HepG2 (cell line): ENCODE data around the gene COG1. TPM values are rescaled to one million over a fixed set of nuclear protein-coding genes. Genes with fewer than 3 reads are reported as not detected.

Source experiments
- ATAC-seq: fragments of 200-7000 bp; cut with Tn5 transposase; 3 replicates; pipeline ENCODE4 v1.9.1; 2020; ENCODE audit warnings: mild to moderate bottlenecking, moderate library complexity
- BruUV-seq: library from RNA; stranded (reverse); fragments of 400-500 nt; replicated peaks from 2 replicates; lab custom pipeline; 2021; lab: Mats Ljungman, UMichigan
- CTCF ChIA-PET: fragments of 300-600 bp; formaldehyde crosslinking; extraction: SDS; loops from one replicate; lab custom pipeline; 2021; ENCODE audit warnings: low total read pairs, inconsistent platforms, low intra/inter-chr PET ratio; lab: Yijun Ruan, JAX
- POLR2A ChIA-PET: fragments of 350-600 bp; sonication (Branson Sonifier 250); formaldehyde crosslinking; loops from one replicate; lab custom pipeline; 2020; ENCODE audit warnings: antibody characterized with exemption, inconsistent platforms; lab: Yijun Ruan, JAX
- DNase-seq: peaks from one replicate; pipeline ENCODE4 v3.0.0-alpha.2; 2015; ENCODE audit warnings: low spot score
- FAIRE-seq: peaks from 3 replicates; lab custom pipeline; 2011; peaks lifted over from hg19 to GRCh38; lab: Jason Lieb, UNC
- H2AFZ ChIP-seq: one replicate; pipeline ENCODE4 v1.6.1; 2011; ENCODE audit warnings: low read length, inconsistent platforms
- H3K27ac ChIP-seq: fragments of 300-600 bp; 3 replicates; pipeline ENCODE4 v1.8.0; 2011; ENCODE audit warnings: mixed run types, mild to moderate bottlenecking, mixed read lengths, low read length, inconsistent platforms; ENCODE audit not compliant: insufficient read depth; ENCODE audit errors: extremely low read length
- H3K27me3 ChIP-seq, 2 experiments: fragments of 200-600 bp in 1 of 2; 2 replicates in 1 of 2; 3 replicates in 1 of 2; pipeline versions ENCODE4 v1.6.0 to v1.8.0; 2011; ENCODE audit warnings: low read length in 2 of 2, mild to moderate bottlenecking in 2 of 2, moderate library complexity in 2 of 2, inconsistent platforms in 1 of 2; ENCODE audit not compliant: insufficient read depth in 2 of 2, control insufficient read depth in 1 of 2
- H3K36me3 ChIP-seq, 2 experiments: fragments of 200-600 bp in 1 of 2; replicated peaks in 1 of 2; 2 replicates in 1 of 2; 3 replicates in 1 of 2; pipeline versions ENCODE4 v1.5.1 to v1.8.0; 2011; ENCODE audit warnings: low read length in 2 of 2, inconsistent platforms in 1 of 2; ENCODE audit not compliant: insufficient read depth in 2 of 2, control insufficient read depth in 1 of 2
- H3K4me1 ChIP-seq: 2 replicates; pipeline ENCODE4 v1.5.1; 2012; ENCODE audit warnings: low read length, inconsistent platforms; ENCODE audit not compliant: insufficient read depth
- H3K4me2 ChIP-seq: 2 replicates; pipeline ENCODE4 v1.6.0; 2011; ENCODE audit warnings: low read depth, low read length, inconsistent platforms
- H3K4me3 ChIP-seq, 3 experiments: fragments of 200-600 bp in 1 of 3; sonication (generic), shearing (Covaris generic) in 1 of 3; replicated peaks in 1 of 3; 2 replicates each; pipeline ENCODE4 v1.5.1; 2011 to 2016; ENCODE audit warnings: low read length in 3 of 3, inconsistent platforms in 2 of 3, low read depth in 2 of 3, mild to moderate bottlenecking in 2 of 3, control low read depth in 1 of 3, mixed read lengths in 1 of 3; ENCODE audit not compliant: insufficient read depth in 1 of 3
- H3K79me2 ChIP-seq: one replicate; pipeline ENCODE4 v1.6.1; 2011; ENCODE audit warnings: low read length, inconsistent platforms; ENCODE audit not compliant: insufficient read depth
- H3K9ac ChIP-seq: 2 replicates; pipeline ENCODE4 v1.6.0; 2011; ENCODE audit warnings: mild to moderate bottlenecking, low read depth, low read length, inconsistent platforms; ENCODE audit not compliant: insufficient read depth
- H3K9me3 ChIP-seq: 2 replicates; pipeline ENCODE4 v1.5.1; 2012; ENCODE audit warnings: mild to moderate bottlenecking, low read length
- H4K20me1 ChIP-seq: 2 replicates; pipeline ENCODE4 v1.6.0; 2011; ENCODE audit warnings: inconsistent platforms, mild to moderate bottlenecking, low read length, moderate library complexity; ENCODE audit not compliant: insufficient read depth
- BCL6 ChIP-seq: IDR thresholded peaks from 2 replicates; pipeline ENCODE4 v1.6.1; 2016; ENCODE audit warnings: missing genetic modification reagents, missing compliant biosample characterization
- RXRB ChIP-seq: IDR thresholded peaks from 2 replicates; pipeline ENCODE4 v1.6.1; 2016; ENCODE audit warnings: borderline replicate concordance, missing genetic modification reagents, missing compliant biosample characterization
- SATB2 ChIP-seq: sonication (generic); formaldehyde crosslinking; IDR thresholded peaks from 2 replicates; pipeline ENCODE4 v1.5.0; 2020; ENCODE audit warnings: missing genetic modification reagents
- ZNF501 ChIP-seq: sonication (generic); formaldehyde crosslinking; IDR thresholded peaks from 2 replicates; pipeline ENCODE4 v1.5.1; 2020; ENCODE audit warnings: mild to moderate bottlenecking, moderate library complexity, missing genetic modification reagents
- WGBS: methylation state at CpG from one replicate; pipeline ENCODE4 v1.1.6; 2017; ENCODE audit warnings: low lambda C conversion rate; 5-methylcytosine and 5-hydroxymethylcytosine counted together
- in situ Hi-C: cut with HindIII; loops from 2 replicates; pipeline ENCODE4 v1.10.0; 2017; ENCODE audit warnings: low pct_unique_long_range_greater_than_20kb; ENCODE audit not compliant: extremely low pct_ligation_motif_present
- intact Hi-C: fragments of 100-400 bp; cut with micrococcal nuclease; formaldehyde crosslinking; loops from one replicate; pipeline ENCODE4 v1.10.0; 2022; ENCODE audit not compliant: unreplicated experiment
- polyA plus RNA-seq, 8 experiments: library from polyadenylated mRNA; depleted of rRNA in 3 of 8; stranded (reverse) in 7 of 8; unstranded in 1 of 8; fragments of >200 nt; fragmentation: Illumina TruSeq in 4 of 8; extraction: Trizol in 4 of 8; gene quantifications; 2 replicates each; pipeline versions ENCODE4 v1.2.1 to v1.2.3, GENCODE V29; 2011 to 2016; ENCODE audit warnings: low read depth in 4 of 8, missing spikeins in 1 of 8, mixed read lengths in 1 of 8; ENCODE audit not compliant: insufficient read depth in 1 of 8
- total RNA-seq, 5 experiments: library from RNA; depleted of rRNA; stranded (reverse); fragments of >200 nt; fragmentation: Illumina TruSeq; extraction: Trizol; gene quantifications; 2 replicates each; pipeline ENCODE4 v1.2.3, GENCODE V29; 2016; ENCODE audit warnings: low read depth in 1 of 5
- TF ChIP-seq, protein P1 (sequence below): sonication (generic); formaldehyde crosslinking; conservative IDR thresholded peaks from 2 replicates; pipeline ENCODE4 v1.8.0; 2022; ENCODE audit warnings: mild to moderate bottlenecking, moderate library complexity, missing genetic modification reagents
- TF ChIP-seq, protein P2 (sequence below): sonication (generic); formaldehyde crosslinking; IDR thresholded peaks from 2 replicates; pipeline ENCODE4 v1.4.0; 2020; ENCODE audit warnings: mild to moderate bottlenecking, missing genetic modification reagents
- TF ChIP-seq, protein P3 (sequence below): IDR thresholded peaks from 2 replicates; pipeline ENCODE4 v1.6.1; 2016
- TF ChIP-seq, protein P4 (sequence below): sonication (generic); formaldehyde crosslinking; conservative IDR thresholded peaks from 2 replicates; pipeline ENCODE4 v1.4.0; 2020; ENCODE audit warnings: mild to moderate bottlenecking, missing genetic modification reagents, moderate library complexity

The COG1 gene
- total and polyA plus RNA-seq, 2 of the 13 experiments (the other 11 are each of a cell fraction or from before 2014, with no cell fraction given) = 36.6 to 39.7 TPM

DNA sequence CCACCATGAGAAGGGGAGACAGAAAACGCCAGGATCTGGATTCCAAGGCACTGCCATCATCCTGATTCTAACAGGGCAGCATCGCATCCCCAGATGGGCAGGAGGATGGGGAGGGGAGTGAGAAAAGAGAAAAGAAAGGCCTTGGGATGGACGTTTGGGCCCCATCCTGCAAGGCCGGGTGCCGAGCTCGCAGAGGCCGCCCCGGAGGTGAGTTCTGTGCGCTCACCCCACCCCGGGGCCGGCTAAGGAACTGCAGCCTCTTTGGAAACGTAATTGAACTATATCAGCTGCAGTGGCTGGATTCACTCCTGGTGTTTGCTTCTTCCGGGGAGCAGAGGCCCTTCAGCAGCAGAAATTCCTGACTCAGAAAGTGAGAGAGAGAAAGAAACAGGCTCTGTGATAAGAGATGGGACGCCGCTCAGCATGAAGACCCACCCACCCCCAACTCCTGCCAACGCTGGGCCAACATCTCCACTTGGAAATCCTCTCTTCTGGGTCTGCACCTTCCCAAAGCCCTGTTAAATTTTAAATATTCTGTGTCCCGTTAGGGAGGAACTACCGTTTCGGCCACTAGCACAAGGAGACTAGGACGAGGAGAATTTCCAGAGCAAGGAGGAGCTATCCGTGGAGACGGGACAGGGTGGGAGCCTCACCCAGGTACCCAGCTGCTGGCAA, 36.6 kb upstream of the COG1 start:
- DNase-seq (peak; percentile 70), FAIRE-seq (no peak), ATAC-seq (peak; percentile 95)
- no peaks in the 10 kb centered on the region for H3K36me3 ChIP-seq
- intact Hi-C loops (loop anchor here (1.0 to 10.0 kb wide), 3 partner anchors 32 to 170 kb away; no protein-coding TSS in a partner anchor), in situ Hi-C loops (loop anchor here (5.0 kb wide), 1 partner anchor 169 kb away; no protein-coding TSS in a partner anchor)
- no peak overlapping the region for H3K9ac ChIP-seq
- H4K20me1 ChIP-seq = no peaks in the 10 kb centered on the region
- no peak overlapping the region for H2AFZ ChIP-seq
- peak overlapping the region; percentile 73 for H3K4me2 ChIP-seq
- H3K27me3 ChIP-seq = peaks cover 10 to 64% of the 10 kb centered on the region in 2 experiments
- no peaks in the 10 kb centered on the region for H3K9me3 ChIP-seq
- POLR2A ChIA-PET = interaction anchor here (0.5 to 1.5 kb wide), 5 partner anchors 33 to 473 kb away, joined by 3 to 4 read pairs (median 3); no protein-coding TSS in a partner anchor
- CTCF ChIA-PET = interaction anchor here (1.0 to 2.3 kb wide), 7 partner anchors 139 to 599 kb away, joined by 3 to 22 read pairs (median 3); no protein-coding TSS in a partner anchor
- no peaks in the 10 kb centered on the region for H3K79me2 ChIP-seq
- 8% methylated on average over 22 of the region's 22 CpGs for WGBS
- no TSS peak for BruUV-seq
- H3K4me3 ChIP-seq = peak overlapping the region in 2 of 3 experiments; percentile 13 to 51; a peak in 4 of 6 replicates
- no peak overlapping the region for H3K27ac ChIP-seq
- H3K4me1 ChIP-seq = peaks cover 59% of the 10 kb centered on the region
- TF ChIP-seq BCL6 (CRISPR knock-in tag) (0 out of 2 replicates have a peak, but pooled peaks have one; percentile 13), RXRB (CRISPR knock-in tag) (peak; percentile 41; the same call in 1 of the 2 replicates), SATB2 (CRISPR knock-in tag) (no peak), ZNF501 (CRISPR knock-in tag) (peak; percentile 94)
- TF ChIP-seq, protein P1, sequence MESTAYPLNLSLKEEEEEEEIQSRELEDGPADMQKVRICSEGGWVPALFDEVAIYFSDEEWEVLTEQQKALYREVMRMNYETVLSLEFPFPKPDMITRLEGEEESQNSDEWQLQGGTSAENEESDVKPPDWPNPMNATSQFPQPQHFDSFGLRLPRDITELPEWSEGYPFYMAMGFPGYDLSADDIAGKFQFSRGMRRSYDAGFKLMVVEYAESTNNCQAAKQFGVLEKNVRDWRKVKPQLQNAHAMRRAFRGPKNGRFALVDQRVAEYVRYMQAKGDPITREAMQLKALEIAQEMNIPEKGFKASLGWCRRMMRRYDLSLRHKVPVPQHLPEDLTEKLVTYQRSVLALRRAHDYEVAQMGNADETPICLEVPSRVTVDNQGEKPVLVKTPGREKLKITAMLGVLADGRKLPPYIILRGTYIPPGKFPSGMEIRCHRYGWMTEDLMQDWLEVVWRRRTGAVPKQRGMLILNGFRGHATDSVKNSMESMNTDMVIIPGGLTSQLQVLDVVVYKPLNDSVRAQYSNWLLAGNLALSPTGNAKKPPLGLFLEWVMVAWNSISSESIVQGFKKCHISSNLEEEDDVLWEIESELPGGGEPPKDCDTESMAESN (CRISPR knock-in tag) = no peak
- TF ChIP-seq, protein P2, sequence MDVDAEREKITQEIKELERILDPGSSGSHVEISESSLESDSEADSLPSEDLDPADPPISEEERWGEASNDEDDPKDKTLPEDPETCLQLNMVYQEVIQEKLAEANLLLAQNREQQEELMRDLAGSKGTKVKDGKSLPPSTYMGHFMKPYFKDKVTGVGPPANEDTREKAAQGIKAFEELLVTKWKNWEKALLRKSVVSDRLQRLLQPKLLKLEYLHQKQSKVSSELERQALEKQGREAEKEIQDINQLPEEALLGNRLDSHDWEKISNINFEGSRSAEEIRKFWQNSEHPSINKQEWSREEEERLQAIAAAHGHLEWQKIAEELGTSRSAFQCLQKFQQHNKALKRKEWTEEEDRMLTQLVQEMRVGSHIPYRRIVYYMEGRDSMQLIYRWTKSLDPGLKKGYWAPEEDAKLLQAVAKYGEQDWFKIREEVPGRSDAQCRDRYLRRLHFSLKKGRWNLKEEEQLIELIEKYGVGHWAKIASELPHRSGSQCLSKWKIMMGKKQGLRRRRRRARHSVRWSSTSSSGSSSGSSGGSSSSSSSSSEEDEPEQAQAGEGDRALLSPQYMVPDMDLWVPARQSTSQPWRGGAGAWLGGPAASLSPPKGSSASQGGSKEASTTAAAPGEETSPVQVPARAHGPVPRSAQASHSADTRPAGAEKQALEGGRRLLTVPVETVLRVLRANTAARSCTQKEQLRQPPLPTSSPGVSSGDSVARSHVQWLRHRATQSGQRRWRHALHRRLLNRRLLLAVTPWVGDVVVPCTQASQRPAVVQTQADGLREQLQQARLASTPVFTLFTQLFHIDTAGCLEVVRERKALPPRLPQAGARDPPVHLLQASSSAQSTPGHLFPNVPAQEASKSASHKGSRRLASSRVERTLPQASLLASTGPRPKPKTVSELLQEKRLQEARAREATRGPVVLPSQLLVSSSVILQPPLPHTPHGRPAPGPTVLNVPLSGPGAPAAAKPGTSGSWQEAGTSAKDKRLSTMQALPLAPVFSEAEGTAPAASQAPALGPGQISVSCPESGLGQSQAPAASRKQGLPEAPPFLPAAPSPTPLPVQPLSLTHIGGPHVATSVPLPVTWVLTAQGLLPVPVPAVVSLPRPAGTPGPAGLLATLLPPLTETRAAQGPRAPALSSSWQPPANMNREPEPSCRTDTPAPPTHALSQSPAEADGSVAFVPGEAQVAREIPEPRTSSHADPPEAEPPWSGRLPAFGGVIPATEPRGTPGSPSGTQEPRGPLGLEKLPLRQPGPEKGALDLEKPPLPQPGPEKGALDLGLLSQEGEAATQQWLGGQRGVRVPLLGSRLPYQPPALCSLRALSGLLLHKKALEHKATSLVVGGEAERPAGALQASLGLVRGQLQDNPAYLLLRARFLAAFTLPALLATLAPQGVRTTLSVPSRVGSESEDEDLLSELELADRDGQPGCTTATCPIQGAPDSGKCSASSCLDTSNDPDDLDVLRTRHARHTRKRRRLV (CRISPR knock-in tag) = no peak
- TF ChIP-seq, protein P3, sequence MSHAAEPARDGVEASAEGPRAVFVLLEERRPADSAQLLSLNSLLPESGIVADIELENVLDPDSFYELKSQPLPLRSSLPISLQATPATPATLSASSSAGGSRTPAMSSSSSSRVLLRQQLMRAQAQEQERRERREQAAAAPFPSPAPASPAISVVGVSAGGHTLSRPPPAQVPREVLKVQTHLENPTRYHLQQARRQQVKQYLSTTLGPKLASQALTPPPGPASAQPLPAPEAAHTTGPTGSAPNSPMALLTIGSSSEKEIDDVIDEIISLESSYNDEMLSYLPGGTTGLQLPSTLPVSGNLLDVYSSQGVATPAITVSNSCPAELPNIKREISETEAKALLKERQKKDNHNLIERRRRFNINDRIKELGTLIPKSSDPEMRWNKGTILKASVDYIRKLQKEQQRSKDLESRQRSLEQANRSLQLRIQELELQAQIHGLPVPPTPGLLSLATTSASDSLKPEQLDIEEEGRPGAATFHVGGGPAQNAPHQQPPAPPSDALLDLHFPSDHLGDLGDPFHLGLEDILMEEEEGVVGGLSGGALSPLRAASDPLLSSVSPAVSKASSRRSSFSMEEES (CRISPR knock-in tag) = 0 out of 2 replicates have a peak, but pooled peaks have one; percentile 24
- TF ChIP-seq, protein P4, sequence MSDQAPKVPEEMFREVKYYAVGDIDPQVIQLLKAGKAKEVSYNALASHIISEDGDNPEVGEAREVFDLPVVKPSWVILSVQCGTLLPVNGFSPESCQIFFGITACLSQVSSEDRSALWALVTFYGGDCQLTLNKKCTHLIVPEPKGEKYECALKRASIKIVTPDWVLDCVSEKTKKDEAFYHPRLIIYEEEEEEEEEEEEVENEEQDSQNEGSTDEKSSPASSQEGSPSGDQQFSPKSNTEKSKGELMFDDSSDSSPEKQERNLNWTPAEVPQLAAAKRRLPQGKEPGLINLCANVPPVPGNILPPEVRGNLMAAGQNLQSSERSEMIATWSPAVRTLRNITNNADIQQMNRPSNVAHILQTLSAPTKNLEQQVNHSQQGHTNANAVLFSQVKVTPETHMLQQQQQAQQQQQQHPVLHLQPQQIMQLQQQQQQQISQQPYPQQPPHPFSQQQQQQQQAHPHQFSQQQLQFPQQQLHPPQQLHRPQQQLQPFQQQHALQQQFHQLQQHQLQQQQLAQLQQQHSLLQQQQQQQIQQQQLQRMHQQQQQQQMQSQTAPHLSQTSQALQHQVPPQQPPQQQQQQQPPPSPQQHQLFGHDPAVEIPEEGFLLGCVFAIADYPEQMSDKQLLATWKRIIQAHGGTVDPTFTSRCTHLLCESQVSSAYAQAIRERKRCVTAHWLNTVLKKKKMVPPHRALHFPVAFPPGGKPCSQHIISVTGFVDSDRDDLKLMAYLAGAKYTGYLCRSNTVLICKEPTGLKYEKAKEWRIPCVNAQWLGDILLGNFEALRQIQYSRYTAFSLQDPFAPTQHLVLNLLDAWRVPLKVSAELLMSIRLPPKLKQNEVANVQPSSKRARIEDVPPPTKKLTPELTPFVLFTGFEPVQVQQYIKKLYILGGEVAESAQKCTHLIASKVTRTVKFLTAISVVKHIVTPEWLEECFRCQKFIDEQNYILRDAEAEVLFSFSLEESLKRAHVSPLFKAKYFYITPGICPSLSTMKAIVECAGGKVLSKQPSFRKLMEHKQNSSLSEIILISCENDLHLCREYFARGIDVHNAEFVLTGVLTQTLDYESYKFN = peak; percentile 28; the same call in 1 of the 2 replicates
